GM12878 (cell line): ENCODE measurements around the gene PAX5. TPM values are rescaled to one million over a fixed set of nuclear protein-coding genes. Genes with fewer than 3 reads are reported as not detected.

ENCODE experiments used
- ATAC-seq: fragments of 200-7000 bp; cut with Tn5 transposase; 3 replicates; pipeline ENCODE4 v1.9.1; 2020; ENCODE audit warnings: mild to moderate bottlenecking, moderate library complexity
- Bru-seq: library from RNA; stranded (reverse); fragments of 400-500 nt; gene quantifications from one replicate; lab custom pipeline; 2021; lab: Mats Ljungman, UMichigan
- BruChase-seq, 2 experiments: library from RNA; stranded (reverse); fragments of 400-500 nt; gene quantifications; one replicate each; lab custom pipeline; 2021; lab: Mats Ljungman, UMichigan
- BruUV-seq: library from RNA; stranded (reverse); fragments of 400-500 nt; replicated peaks from 2 replicates; lab custom pipeline; 2021; lab: Mats Ljungman, UMichigan
- CTCF ChIA-PET: fragments of 300-600 bp; sonication (Branson Sonifier 250); formaldehyde crosslinking; extraction: SDS; loops from one replicate; lab custom pipeline; 2021; ENCODE audit warnings: inconsistent platforms; lab: Yijun Ruan, JAX
- POLR2A ChIA-PET: fragments of 350-600 bp; formaldehyde crosslinking; extraction: SDS; loops from one replicate; lab custom pipeline; 2021; ENCODE audit warnings: inconsistent platforms; lab: Charles Lee
- RAD21 ChIA-PET: fragments of 300-600 bp; sonication (Branson Sonifier 250); formaldehyde crosslinking; loops from one replicate; lab custom pipeline; 2023; ENCODE audit warnings: antibody characterized with exemption; ENCODE audit not compliant: unreplicated experiment; lab: Charles Lee
- SMC1A ChIA-PET: fragments of 300-600 bp; sonication (Branson Sonifier 250); formaldehyde crosslinking; loops from one replicate; lab custom pipeline; 2023; ENCODE audit not compliant: unreplicated experiment, uncharacterized antibody; lab: Charles Lee
- DNase-seq: peaks from one replicate; pipeline ENCODE4 v3.0.0-alpha.2; 2011; ENCODE audit warnings: low read depth, low spot score
- FAIRE-seq: peaks from 3 replicates; lab custom pipeline; 2011; peaks lifted over from hg19 to GRCh38; lab: Jason Lieb, UNC
- H2AFZ ChIP-seq: 2 replicates; pipeline ENCODE4 v1.6.0; 2011; ENCODE audit warnings: low read depth, low read length, control low read depth; ENCODE audit not compliant: control insufficient read depth
- H3K27ac ChIP-seq: 2 replicates; pipeline ENCODE4 v1.5.1; 2011; ENCODE audit warnings: control low read depth; ENCODE audit not compliant: control insufficient read depth, insufficient read depth
- H3K27me3 ChIP-seq, 2 experiments: replicated peaks in 1 of 2; 2 replicates each; pipeline versions ENCODE4 v1.6.0 to v1.6.1; 2011; ENCODE audit warnings: low read length in 1 of 2; ENCODE audit not compliant: control insufficient read depth in 2 of 2, insufficient read depth in 2 of 2
- H3K36me3 ChIP-seq, 2 experiments: 2 replicates each; pipeline ENCODE4 v1.5.1; 2011; ENCODE audit warnings: low read length in 1 of 2; ENCODE audit not compliant: control insufficient read depth in 2 of 2, insufficient read depth in 2 of 2
- H3K4me1 ChIP-seq: 2 replicates; pipeline ENCODE4 v1.6.1; 2011; ENCODE audit warnings: mild to moderate bottlenecking, low read length, moderate library complexity, mixed read lengths; ENCODE audit not compliant: control insufficient read depth, insufficient read depth
- H3K4me2 ChIP-seq: 2 replicates; pipeline ENCODE4 v1.6.0; 2011; ENCODE audit warnings: control low read depth; ENCODE audit not compliant: control insufficient read depth, insufficient read depth
- H3K4me3 ChIP-seq: fragments of 200-600 bp; sonication (generic); 2 replicates; pipeline ENCODE4 v1.5.1; 2016
- H3K79me2 ChIP-seq: 2 replicates; pipeline ENCODE4 v1.6.0; 2011; ENCODE audit warnings: low read length; ENCODE audit not compliant: control insufficient read depth, insufficient read depth
- H3K9ac ChIP-seq: 2 replicates; pipeline ENCODE4 v1.8.0; 2011; ENCODE audit warnings: low read length, control low read depth, mixed read lengths; ENCODE audit not compliant: control insufficient read depth, insufficient read depth
- H3K9me3 ChIP-seq: replicated peaks from 3 replicates; pipeline ENCODE4 v1.5.1; 2011; ENCODE audit warnings: mild to moderate bottlenecking, low read length; ENCODE audit not compliant: control insufficient read depth, insufficient read depth
- H4K20me1 ChIP-seq: 2 replicates; pipeline ENCODE4 v1.6.0; 2011; ENCODE audit not compliant: control insufficient read depth, insufficient read depth
- BCL11A ChIP-seq: IDR thresholded peaks from 2 replicates; pipeline ENCODE4 v1.6.1; 2011; ENCODE audit warnings: low read depth, low read length
- CREB1 ChIP-seq: IDR thresholded peaks from 2 replicates; pipeline ENCODE4 v1.6.1; 2012; ENCODE audit warnings: low read depth, mild to moderate bottlenecking, inconsistent platforms
- EGR1 ChIP-seq, 2 experiments: IDR thresholded peaks; 1 replicate in 1 of 2; 2 replicates in 1 of 2; pipeline ENCODE4 v1.6.1; 2011 to 2012; ENCODE audit warnings: low read depth in 2 of 2, low read length in 2 of 2, borderline replicate concordance in 1 of 2, mild to moderate bottlenecking in 1 of 2, moderate library complexity in 1 of 2
- HDGF ChIP-seq: fragments of 450-650 bp; IDR thresholded peaks from 2 replicates; pipeline ENCODE4 v1.6.1; 2016; ENCODE audit warnings: antibody characterized with exemption
- IRF4 ChIP-seq: IDR thresholded peaks from 2 replicates; pipeline ENCODE4 v1.6.1; 2011; ENCODE audit warnings: low read depth, low read length
- NBN ChIP-seq: fragments of 450-650 bp; IDR thresholded peaks from 2 replicates; pipeline ENCODE4 v1.6.1; 2016
- RELB ChIP-seq: fragments of 450-650 bp; IDR thresholded peaks from 2 replicates; pipeline ENCODE4 v1.6.1; 2017; ENCODE audit warnings: low read depth, mild to moderate bottlenecking, moderate library complexity
- STAT1 ChIP-seq: fragments of 450-650 bp; conservative IDR thresholded peaks from 2 replicates; pipeline ENCODE4 v1.6.1; 2014; ENCODE audit warnings: antibody characterized with exemption, mild to moderate bottlenecking
- TBL1XR1 ChIP-seq: IDR thresholded peaks from 2 replicates; pipeline ENCODE4 v1.6.1; 2012; ENCODE audit warnings: low read depth, low read length, improper control_type of control experiment
- WGBS: methylation state at CpG from one replicate; pipeline ENCODE4 v1.1.6; 2016; ENCODE audit warnings: low lambda C conversion rate; ENCODE audit not compliant: insufficient replicate concordance, insufficient coverage; ENCODE audit errors: missing lambda C conversion rate; 5-methylcytosine and 5-hydroxymethylcytosine counted together
- in situ Hi-C: fragments of 300-500 bp; cut with MboI; formaldehyde crosslinking; loops from 9 replicates; pipeline ENCODE4 v1.14.3; 2018; ENCODE audit warnings: mixed read lengths
- intact Hi-C: fragments of 100-400 bp; cut with micrococcal nuclease; formaldehyde crosslinking; loops from one replicate; pipeline ENCODE4 v1.14.2; 2022; ENCODE audit not compliant: unreplicated experiment
- long read RNA-seq, 2 experiments: library from polyadenylated mRNA; unstranded; transcript quantifications; one replicate each; pipeline ENCODE4 v2.0.0, GENCODE V29; 2019 to 2020
- polyA minus RNA-seq, 3 experiments: library from RNA; depleted of rRNA, polyadenylated mRNA; stranded (reverse); fragments of >200 nt; gene quantifications; 2 replicates each; pipeline ENCODE4 v1.2.3, GENCODE V29; 2011
- polyA plus RNA-seq, 11 experiments: library from polyadenylated mRNA; depleted of rRNA in 4 of 11; unstranded in 6 of 11; stranded (reverse) in 5 of 11; fragments of >200 nt; fragmentation: Nextera tagmentation in 4 of 11; fragmentation: Illumina TruSeq in 1 of 11; extraction: Ambion mirVana in 4 of 11; extraction: Trizol in 1 of 11; gene quantifications; 1 replicate in 1 of 11; 2 replicates in 10 of 11; pipeline versions ENCODE4 v1.2.1 to v1.2.3, GENCODE V29; 2011 to 2016; ENCODE audit warnings: inconsistent platforms in 2 of 11, missing spikeins in 2 of 11, low read depth in 1 of 11
- total RNA-seq, 4 experiments: library from RNA; depleted of rRNA in 3 of 4; stranded (reverse); fragments of >200 nt in 3 of 4; fragmentation: Illumina TruSeq in 1 of 4; extraction: Trizol in 1 of 4; gene quantifications; 2 replicates each; pipeline versions ENCODE4 v1.2.1 to v1.2.3, GENCODE V29; 2013 to 2021
- TF ChIP-seq, protein P1 (sequence below): fragments of 150-350 bp; IDR thresholded peaks from 2 replicates; pipeline ENCODE4 v1.6.1; 2014; ENCODE audit warnings: mild to moderate bottlenecking, low read depth, low read length
- TF ChIP-seq, protein P2 (sequence below): fragments of 450-650 bp; formaldehyde crosslinking; IDR thresholded peaks from 2 replicates; pipeline ENCODE4 v1.4.0; 2020; ENCODE audit warnings: mild to moderate bottlenecking, moderate library complexity

The PAX5 gene
- total RNA-seq (2013; cell fraction: nucleolus; rRNA removed) = 196 and 209 TPM in 2 replicates
- 45.7 and 45.9 TPM in 2 replicates for total RNA-seq (2014; rRNA removed)
- total RNA-seq (2014; rRNA removed; fragmentation: Illumina TruSeq; extraction: Trizol) = 27.3 and 28.1 TPM in 2 replicates
- 118 and 123 TPM in 2 replicates for total RNA-seq (2021)
- polyA plus RNA-seq (2011; ENCODE audit: low read depth) = 24.5 TPM
- polyA plus RNA-seq (2011; rRNA removed) = 12.7 and 23.6 TPM in 2 replicates
- 26.7 and 29.9 TPM in 2 replicates for polyA plus RNA-seq (2011; cell fraction: cytosol; rRNA removed)
- polyA plus RNA-seq (2011; cell fraction: nucleus; rRNA removed) = 57.1 and 80.5 TPM in 2 replicates
- 41.7 and 47.1 TPM in 2 replicates for polyA plus RNA-seq (2012)
- polyA plus RNA-seq (2014; fragmentation: Illumina TruSeq; extraction: Trizol) = 29.9 and 48.1 TPM in 2 replicates
- polyA plus RNA-seq (2014; fragmentation: Nextera tagmentation; extraction: Ambion mirVana) = 1 to 10 TPM; 2.2 to 2.4 TPM
- polyA plus RNA-seq (2014; rRNA removed) = 36.8 and 44.5 TPM in 2 replicates
- 10 to 100 TPM; 31.2 to 32.6 TPM for polyA plus RNA-seq (2016; fragmentation: Nextera tagmentation; extraction: Ambion mirVana)
- polyA minus RNA-seq (2011; rRNA and poly(A)+ RNA removed) = 57.6 and 59.1 TPM in 2 replicates
- polyA minus RNA-seq (2011; cell fraction: cytosol; rRNA and poly(A)+ RNA removed) = 23.0 and 30.2 TPM in 2 replicates
- polyA minus RNA-seq (2011; cell fraction: nucleus; rRNA and poly(A)+ RNA removed) = 66.4 and 122 TPM in 2 replicates
- percentile 92 among the genes with signal in this experiment for Bru-seq, nascent RNA
- percentile 90 among the genes with signal in this experiment for BruChase-seq, experiment 1, labeled RNA remaining after a 6-hour chase
- percentile 84 among the genes with signal in this experiment for BruChase-seq, experiment 2, labeled RNA remaining after a 2-hour chase
- long read RNA-seq, experiment 1, partial matches to known transcripts = 0 of 19 reads
- long read RNA-seq, experiment 1, other reads (novel, unspliced or antisense) = 19 of 19 reads
- long read RNA-seq, experiment 2, partial matches to known transcripts = 0 of 20 reads
- long read RNA-seq, experiment 2, other reads (novel, unspliced or antisense) = 20 of 20 reads

- CTCF ChIA-PET = interaction anchor here (0.9 to 4.4 kb wide), 4 partner anchors 10 to 295 kb away, joined by 3 to 41 read pairs (median 6); no protein-coding TSS in a partner anchor
- POLR2A ChIA-PET = interaction anchor here (0.6 to 1.5 kb wide), 14 partner anchors 12 to 443 kb away, joined by 3 to 13 read pairs (median 6); partner anchors contain the start of gene ZCCHC7
- Histone ChIP-seq H3K9ac (peak within 1 kb of the TSS; percentile 90), H2AFZ (peak within 1 kb of the TSS; percentile 76), H3K27ac (peak within 1 kb of the TSS; percentile 92), H3K4me1 (peaks cover 20% of the 10 kb centered on the region), H3K79me2 (peaks cover 92% of the 10 kb centered on the region), H3K27me3 (no peaks in the 10 kb centered on the region), H3K4me3 (peak within 1 kb of the TSS; percentile 96), H3K4me2 (peak within 1 kb of the TSS; percentile 98), H4K20me1 (no peaks in the 10 kb centered on the region; the same call in 1 of the 2 replicates), H3K36me3 (no peaks in the 10 kb centered on the region), H3K9me3 (no peaks in the 10 kb centered on the region)
- intact Hi-C loops (loop anchor here (2.0 to 5.0 kb wide), 7 partner anchors 47 to 434 kb away; partner anchors contain the start of genes ZBTB5 and ZCCHC7), in situ Hi-C loops (no loop called here)
- no peak for FAIRE-seq
- SMC1A ChIA-PET = interaction anchor here (0.7 to 2.3 kb wide), 8 partner anchors 8 to 236 kb away, joined by 3 to 6 read pairs (median 4); no protein-coding TSS in a partner anchor
- under 1% methylated on average over 27 of the region's 27 CpGs for WGBS
- RAD21 ChIA-PET = interaction anchor here (0.6 to 1.7 kb wide), 13 partner anchors 8 to 260 kb away, joined by 3 to 7 read pairs (median 4); no protein-coding TSS in a partner anchor
- DNase-seq = no peak
- no peak for ATAC-seq
- BruUV-seq = no TSS peak
- TF ChIP-seq, protein P1, sequence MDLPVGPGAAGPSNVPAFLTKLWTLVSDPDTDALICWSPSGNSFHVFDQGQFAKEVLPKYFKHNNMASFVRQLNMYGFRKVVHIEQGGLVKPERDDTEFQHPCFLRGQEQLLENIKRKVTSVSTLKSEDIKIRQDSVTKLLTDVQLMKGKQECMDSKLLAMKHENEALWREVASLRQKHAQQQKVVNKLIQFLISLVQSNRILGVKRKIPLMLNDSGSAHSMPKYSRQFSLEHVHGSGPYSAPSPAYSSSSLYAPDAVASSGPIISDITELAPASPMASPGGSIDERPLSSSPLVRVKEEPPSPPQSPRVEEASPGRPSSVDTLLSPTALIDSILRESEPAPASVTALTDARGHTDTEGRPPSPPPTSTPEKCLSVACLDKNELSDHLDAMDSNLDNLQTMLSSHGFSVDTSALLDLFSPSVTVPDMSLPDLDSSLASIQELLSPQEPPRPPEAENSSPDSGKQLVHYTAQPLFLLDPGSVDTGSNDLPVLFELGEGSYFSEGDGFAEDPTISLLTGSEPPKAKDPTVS = no peak
- TF ChIP-seq STAT1 (no peak), BCL11A (no peak), CREB1 (no peak), NBN (0 out of 2 replicates have a peak, but pooled peaks have one; percentile 25), IRF4 (no peak), RELB (no peak), TBL1XR1 (no peak), HDGF (no peak), EGR1 (IDR thresholded peaks at IDR 0.05; ENCODE audit: borderline replicate concordance in 1 of 2, low read depth in 2 of 2, low read length in 2 of 2) (no peak)
- TF ChIP-seq, protein P2, sequence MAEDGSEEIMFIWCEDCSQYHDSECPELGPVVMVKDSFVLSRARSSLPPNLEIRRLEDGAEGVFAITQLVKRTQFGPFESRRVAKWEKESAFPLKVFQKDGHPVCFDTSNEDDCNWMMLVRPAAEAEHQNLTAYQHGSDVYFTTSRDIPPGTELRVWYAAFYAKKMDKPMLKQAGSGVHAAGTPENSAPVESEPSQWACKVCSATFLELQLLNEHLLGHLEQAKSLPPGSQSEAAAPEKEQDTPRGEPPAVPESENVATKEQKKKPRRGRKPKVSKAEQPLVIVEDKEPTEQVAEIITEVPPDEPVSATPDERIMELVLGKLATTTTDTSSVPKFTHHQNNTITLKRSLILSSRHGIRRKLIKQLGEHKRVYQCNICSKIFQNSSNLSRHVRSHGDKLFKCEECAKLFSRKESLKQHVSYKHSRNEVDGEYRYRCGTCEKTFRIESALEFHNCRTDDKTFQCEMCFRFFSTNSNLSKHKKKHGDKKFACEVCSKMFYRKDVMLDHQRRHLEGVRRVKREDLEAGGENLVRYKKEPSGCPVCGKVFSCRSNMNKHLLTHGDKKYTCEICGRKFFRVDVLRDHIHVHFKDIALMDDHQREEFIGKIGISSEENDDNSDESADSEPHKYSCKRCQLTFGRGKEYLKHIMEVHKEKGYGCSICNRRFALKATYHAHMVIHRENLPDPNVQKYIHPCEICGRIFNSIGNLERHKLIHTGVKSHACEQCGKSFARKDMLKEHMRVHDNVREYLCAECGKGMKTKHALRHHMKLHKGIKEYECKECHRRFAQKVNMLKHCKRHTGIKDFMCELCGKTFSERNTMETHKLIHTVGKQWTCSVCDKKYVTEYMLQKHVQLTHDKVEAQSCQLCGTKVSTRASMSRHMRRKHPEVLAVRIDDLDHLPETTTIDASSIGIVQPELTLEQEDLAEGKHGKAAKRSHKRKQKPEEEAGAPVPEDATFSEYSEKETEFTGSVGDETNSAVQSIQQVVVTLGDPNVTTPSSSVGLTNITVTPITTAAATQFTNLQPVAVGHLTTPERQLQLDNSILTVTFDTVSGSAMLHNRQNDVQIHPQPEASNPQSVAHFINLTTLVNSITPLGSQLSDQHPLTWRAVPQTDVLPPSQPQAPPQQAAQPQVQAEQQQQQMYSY = no peak
Observed at GRCh38 chr9:37033682-37034304, at the start of gene PAX5. PAX5 (minus strand) TSS chr9:37034268; CDS start chr9:37034031, 237 bp downstream.
